Measurements from ENCODE around the gene SLC24A5.

SLC24A5 gene

GRCh38 chr15:48101376-48101961 is 19.3 kb upstream of the SLC24A5 start:
- TF ChIP-seq CTCF (IDR thresholded peaks at IDR 0.05; ENCODE audit: low read depth, low read length, missing control alignments) = no peak
- DNase-seq = no peak
- Histone ChIP-seq H3K36me3 (replicated peaks) (no peaks in the 10 kb centered on the region), H3K27ac (no peak overlapping the region), H3K27me3 (replicated peaks) (no peaks in the 10 kb centered on the region), H3K4me3 (ENCODE audit: low read depth, low read length) (no peak overlapping the region)
- in situ Hi-C loops (cut with HindIII; ENCODE audit: low pct_ligation_motif_present, low sequenced_read_pairs) = no loop called here

- no peaks in the 10 kb centered on the region for H3K36me3 ChIP-seq (replicated peaks)
- DNase-seq = no peak
- in situ Hi-C loops (cut with HindIII; ENCODE audit: low pct_ligation_motif_present, low sequenced_read_pairs) = no loop called here
- TF ChIP-seq CTCF (IDR thresholded peaks at IDR 0.05; ENCODE audit: low read depth, low read length, missing control alignments) = no peak
- H3K27ac ChIP-seq = no peak overlapping the region
- no peak overlapping the region for H3K4me3 ChIP-seq (ENCODE audit: low read depth, low read length)
- no peaks in the 10 kb centered on the region for H3K27me3 ChIP-seq (replicated peaks)
Measured at GRCh38 chr15:48102167-48102566, 18.6 kb upstream of the SLC24A5 start.

GRCh38 chr15:48103647-48104046 is 17.1 kb upstream of the SLC24A5 start:
- H3K27ac ChIP-seq = no peak overlapping the region
- no peak for DNase-seq
- in situ Hi-C loops (cut with HindIII; ENCODE audit: low pct_ligation_motif_present, low sequenced_read_pairs) = no loop called here

GRCh38 chr15:48105936-48106335 is 14.9 kb upstream of the SLC24A5 start:
- no peaks in the 10 kb centered on the region for H3K27me3 ChIP-seq (replicated peaks)
- TF ChIP-seq CTCF (IDR thresholded peaks at IDR 0.05; ENCODE audit: low read depth, low read length, missing control alignments) = no peak
- H3K27ac ChIP-seq = no peak overlapping the region
- in situ Hi-C loops (cut with HindIII; ENCODE audit: low pct_ligation_motif_present, low sequenced_read_pairs) = no loop called here
- DNase-seq = no peak
- no peaks in the 10 kb centered on the region for H3K36me3 ChIP-seq (replicated peaks)
- H3K4me3 ChIP-seq (ENCODE audit: low read depth, low read length) = no peak overlapping the region

More at GRCh38 chr15:48103647-48104046, 17.1 kb upstream of the SLC24A5 start:
- TF ChIP-seq CTCF (IDR thresholded peaks at IDR 0.05; ENCODE audit: low read depth, low read length, missing control alignments) = no peak
- H3K27me3 ChIP-seq (replicated peaks) = no peaks in the 10 kb centered on the region
- peak overlapping the region; percentile 27 for H3K4me3 ChIP-seq (ENCODE audit: low read depth, low read length)
- no peaks in the 10 kb centered on the region for H3K36me3 ChIP-seq (replicated peaks)

- no peak overlapping the region for H3K27ac ChIP-seq
- in situ Hi-C loops (cut with HindIII; ENCODE audit: low pct_ligation_motif_present, low sequenced_read_pairs) = no loop called here
- TF ChIP-seq CTCF (IDR thresholded peaks at IDR 0.05; ENCODE audit: low read depth, low read length, missing control alignments) = no peak
- H3K36me3 ChIP-seq (replicated peaks) = no peaks in the 10 kb centered on the region
- no peak for DNase-seq
- no peaks in the 10 kb centered on the region for H3K27me3 ChIP-seq (replicated peaks)
- no peak overlapping the region for H3K4me3 ChIP-seq (ENCODE audit: low read depth, low read length)
Measured at GRCh38 chr15:48109212-48109611, 11.6 kb upstream of the SLC24A5 start.

All from brain microvascular endothelial cell (primary cell).